ENCODE data around the gene SMPX.

DNA sequence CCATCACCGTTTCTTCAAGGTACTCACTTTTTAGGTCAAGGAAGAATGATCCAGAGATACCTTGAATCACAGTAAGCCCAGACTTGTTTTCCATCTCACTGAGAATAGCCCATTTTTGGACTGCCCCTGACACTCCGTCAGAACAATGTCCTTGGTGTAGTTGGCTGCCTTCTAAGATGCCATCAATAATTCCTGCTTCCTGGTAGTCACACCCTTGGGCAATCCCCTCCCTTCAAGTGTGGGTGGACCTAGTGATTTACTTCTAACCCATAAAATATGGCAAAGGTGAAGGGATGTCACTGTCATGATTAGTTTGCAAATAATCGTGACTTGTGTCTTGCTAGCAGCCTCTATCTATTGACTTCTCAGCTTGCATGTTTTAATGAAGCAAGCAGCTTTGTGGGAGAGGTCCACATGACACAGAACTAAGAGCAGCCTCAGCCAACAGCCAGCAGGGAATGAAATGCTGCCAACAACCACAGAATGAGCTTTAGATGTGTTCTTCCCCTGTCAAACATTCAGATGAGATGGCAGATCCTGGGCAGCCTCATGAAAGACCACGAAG lies 79.8 kb downstream of the SMPX start:
- TF ChIP-seq, protein P1, sequence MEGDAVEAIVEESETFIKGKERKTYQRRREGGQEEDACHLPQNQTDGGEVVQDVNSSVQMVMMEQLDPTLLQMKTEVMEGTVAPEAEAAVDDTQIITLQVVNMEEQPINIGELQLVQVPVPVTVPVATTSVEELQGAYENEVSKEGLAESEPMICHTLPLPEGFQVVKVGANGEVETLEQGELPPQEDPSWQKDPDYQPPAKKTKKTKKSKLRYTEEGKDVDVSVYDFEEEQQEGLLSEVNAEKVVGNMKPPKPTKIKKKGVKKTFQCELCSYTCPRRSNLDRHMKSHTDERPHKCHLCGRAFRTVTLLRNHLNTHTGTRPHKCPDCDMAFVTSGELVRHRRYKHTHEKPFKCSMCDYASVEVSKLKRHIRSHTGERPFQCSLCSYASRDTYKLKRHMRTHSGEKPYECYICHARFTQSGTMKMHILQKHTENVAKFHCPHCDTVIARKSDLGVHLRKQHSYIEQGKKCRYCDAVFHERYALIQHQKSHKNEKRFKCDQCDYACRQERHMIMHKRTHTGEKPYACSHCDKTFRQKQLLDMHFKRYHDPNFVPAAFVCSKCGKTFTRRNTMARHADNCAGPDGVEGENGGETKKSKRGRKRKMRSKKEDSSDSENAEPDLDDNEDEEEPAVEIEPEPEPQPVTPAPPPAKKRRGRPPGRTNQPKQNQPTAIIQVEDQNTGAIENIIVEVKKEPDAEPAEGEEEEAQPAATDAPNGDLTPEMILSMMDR (IDR thresholded peaks at IDR 0.05; ENCODE audit: low read depth, low read length, missing input control), result no peak
- TF ChIP-seq MAX (IDR thresholded peaks at IDR 0.05) (no peak), GABPA (IDR thresholded peaks at IDR 0.05 in 1 of 2, conservative IDR thresholded peaks at IDR 0.05 in 1 of 2) (no peak), TAF1 (conservative IDR thresholded peaks at IDR 0.05) (no peak), SP1 (IDR thresholded peaks at IDR 0.05) (no peak), JUND (IDR thresholded peaks at IDR 0.05) (no peak), RAD21 (IDR thresholded peaks at IDR 0.05) (no peak)
- TF ChIP-seq, protein P2, sequence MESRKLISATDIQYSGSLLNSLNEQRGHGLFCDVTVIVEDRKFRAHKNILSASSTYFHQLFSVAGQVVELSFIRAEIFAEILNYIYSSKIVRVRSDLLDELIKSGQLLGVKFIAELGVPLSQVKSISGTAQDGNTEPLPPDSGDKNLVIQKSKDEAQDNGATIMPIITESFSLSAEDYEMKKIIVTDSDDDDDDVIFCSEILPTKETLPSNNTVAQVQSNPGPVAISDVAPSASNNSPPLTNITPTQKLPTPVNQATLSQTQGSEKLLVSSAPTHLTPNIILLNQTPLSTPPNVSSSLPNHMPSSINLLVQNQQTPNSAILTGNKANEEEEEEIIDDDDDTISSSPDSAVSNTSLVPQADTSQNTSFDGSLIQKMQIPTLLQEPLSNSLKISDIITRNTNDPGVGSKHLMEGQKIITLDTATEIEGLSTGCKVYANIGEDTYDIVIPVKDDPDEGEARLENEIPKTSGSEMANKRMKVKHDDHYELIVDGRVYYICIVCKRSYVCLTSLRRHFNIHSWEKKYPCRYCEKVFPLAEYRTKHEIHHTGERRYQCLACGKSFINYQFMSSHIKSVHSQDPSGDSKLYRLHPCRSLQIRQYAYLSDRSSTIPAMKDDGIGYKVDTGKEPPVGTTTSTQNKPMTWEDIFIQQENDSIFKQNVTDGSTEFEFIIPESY (IDR thresholded peaks at IDR 0.05), result no peak

All from liver (tissue), 3 donors.